Upper lobe of left lung (tissue), 4 donors: Measurements from ENCODE around the gene GRHL1.

Experiments
- CTCF ChIP-seq, 6 experiments: fragments of 450-650 bp in 4 of 6; fragments of 200-600 bp in 2 of 6; sonication (generic) in 2 of 6; IDR thresholded peaks; one replicate each; pipeline ENCODE4 v1.5.1; 2016 to 2019; ENCODE audit warnings: antibody characterized with exemption in 6 of 6
- EP300 ChIP-seq, 4 donors: sonication (generic); formaldehyde crosslinking; IDR thresholded peaks; one replicate each; pipeline ENCODE4 v1.5.1; 2017; ENCODE audit warnings: antibody characterized with exemption in 4 of 4, control low read depth in 2 of 4
- POLR2AphosphoS5 ChIP-seq, 2 donors: sonication (generic); formaldehyde crosslinking; IDR thresholded peaks; one replicate each; pipeline ENCODE4 v1.5.1; 2017; ENCODE audit warnings: antibody characterized with exemption in 2 of 2

- TF ChIP-seq CTCF (IDR thresholded peaks at IDR 0.05) (no peak), EP300 (IDR thresholded peaks at IDR 0.05) (no peak), POLR2AphosphoS5 (IDR thresholded peaks at IDR 0.05) (peak; percentile 26 to 62)
Observed at GRCh38 chr2:9974343-9974742, 22.9 kb downstream of the GRHL1 start.
